AG10803 (cell line): ENCODE results near the gene LIPC.

ENCODE experiments used
- DNase-seq: peaks from one replicate; pipeline ENCODE4 v3.0.0; 2010; ENCODE audit warnings: low read depth
- H3K4me3 ChIP-seq: 2 replicates; pipeline ENCODE4 v1.5.1; 2011; ENCODE audit warnings: mild to moderate bottlenecking, low read length, control low read depth
- TF ChIP-seq, protein P1 (sequence below): conservative IDR thresholded peaks from 2 replicates; pipeline ENCODE4 v1.5.1; 2011; ENCODE audit warnings: mild to moderate bottlenecking, low read length, control low read depth, inconsistent platforms

The LIPC gene

DNA sequence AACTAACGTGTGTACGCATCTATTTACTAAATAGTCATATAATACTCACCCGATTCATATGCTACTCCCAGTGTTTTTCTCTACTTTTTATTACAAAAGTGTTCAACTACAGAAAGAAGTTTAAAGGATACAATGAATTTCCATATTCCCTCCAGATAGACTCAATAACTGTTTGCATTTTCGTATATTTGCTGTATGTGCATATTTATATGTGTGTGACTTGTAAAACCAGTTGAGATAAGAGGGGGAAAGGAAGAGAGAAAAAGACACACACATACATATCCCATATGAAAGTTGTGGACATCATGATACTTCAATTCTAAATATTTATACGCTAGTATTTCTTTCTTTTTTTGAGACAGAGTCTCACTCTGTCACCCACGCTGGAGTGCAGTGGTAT lies 14.1 kb downstream of the LIPC start:
- H3K4me3 ChIP-seq: no peak overlapping the region
- DNase-seq: no peak
- TF ChIP-seq, protein P1, sequence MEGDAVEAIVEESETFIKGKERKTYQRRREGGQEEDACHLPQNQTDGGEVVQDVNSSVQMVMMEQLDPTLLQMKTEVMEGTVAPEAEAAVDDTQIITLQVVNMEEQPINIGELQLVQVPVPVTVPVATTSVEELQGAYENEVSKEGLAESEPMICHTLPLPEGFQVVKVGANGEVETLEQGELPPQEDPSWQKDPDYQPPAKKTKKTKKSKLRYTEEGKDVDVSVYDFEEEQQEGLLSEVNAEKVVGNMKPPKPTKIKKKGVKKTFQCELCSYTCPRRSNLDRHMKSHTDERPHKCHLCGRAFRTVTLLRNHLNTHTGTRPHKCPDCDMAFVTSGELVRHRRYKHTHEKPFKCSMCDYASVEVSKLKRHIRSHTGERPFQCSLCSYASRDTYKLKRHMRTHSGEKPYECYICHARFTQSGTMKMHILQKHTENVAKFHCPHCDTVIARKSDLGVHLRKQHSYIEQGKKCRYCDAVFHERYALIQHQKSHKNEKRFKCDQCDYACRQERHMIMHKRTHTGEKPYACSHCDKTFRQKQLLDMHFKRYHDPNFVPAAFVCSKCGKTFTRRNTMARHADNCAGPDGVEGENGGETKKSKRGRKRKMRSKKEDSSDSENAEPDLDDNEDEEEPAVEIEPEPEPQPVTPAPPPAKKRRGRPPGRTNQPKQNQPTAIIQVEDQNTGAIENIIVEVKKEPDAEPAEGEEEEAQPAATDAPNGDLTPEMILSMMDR: no peak

DNA sequence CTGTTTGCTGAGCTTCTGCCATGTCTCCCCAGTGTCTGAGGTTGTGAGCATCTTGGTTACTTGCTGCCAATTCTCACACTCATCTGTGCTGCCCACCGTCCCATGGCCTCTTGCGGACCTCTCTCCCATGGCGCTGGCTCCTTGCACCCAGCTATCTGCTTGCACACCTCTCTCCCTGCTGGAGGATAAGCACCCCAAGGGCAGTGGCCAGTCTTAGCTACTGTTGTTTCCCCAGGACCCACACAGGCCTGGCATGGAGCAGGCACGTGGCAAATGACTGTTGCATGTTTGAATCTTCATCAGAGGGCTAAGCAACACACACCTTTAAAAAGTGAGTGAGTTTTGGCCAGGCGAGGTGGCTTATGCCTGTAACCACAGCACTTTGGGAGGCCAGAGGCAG lies 14.7 kb downstream of the LIPC start:
- TF ChIP-seq, protein P1: no peak
- no peak for DNase-seq
- H3K4me3 ChIP-seq: no peak overlapping the region

GRCh38 chr15:58447271-58448010 lies 15.7 kb downstream of the LIPC start:
- peak; percentile 92 for DNase-seq

GRCh38 chr15:58448331-58448730 lies 16.5 kb downstream of the LIPC start:
- no peak overlapping the region for H3K4me3 ChIP-seq
- no peak for DNase-seq
- TF ChIP-seq, protein P1: no peak

More at GRCh38 chr15:58447271-58448010, 15.7 kb downstream of the LIPC start:
- H3K4me3 ChIP-seq: no peak overlapping the region
- TF ChIP-seq, protein P1: no peak

DNA sequence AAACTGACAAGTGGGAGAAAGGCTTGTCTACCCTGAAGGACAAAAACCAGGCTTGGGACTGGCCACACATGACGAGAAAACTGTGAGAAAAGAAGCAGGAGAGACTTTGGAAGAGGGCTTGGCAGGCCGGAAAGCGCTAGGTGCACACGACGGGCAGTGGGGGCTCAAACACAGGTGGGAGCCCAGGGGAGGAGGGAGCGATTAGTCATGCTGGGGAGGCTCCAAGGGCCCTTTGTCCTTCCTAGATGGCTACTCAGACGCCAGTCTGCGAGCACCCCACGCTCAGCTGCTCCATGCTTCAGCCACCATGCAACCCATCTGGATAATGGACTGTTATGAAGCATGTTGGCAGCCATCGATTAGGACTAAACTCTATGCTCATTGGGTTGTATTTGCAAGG lies 17.1 kb downstream of the LIPC start:
- no peak overlapping the region for H3K4me3 ChIP-seq
- TF ChIP-seq, protein P1: no peak
- DNase-seq: no peak

DNA sequence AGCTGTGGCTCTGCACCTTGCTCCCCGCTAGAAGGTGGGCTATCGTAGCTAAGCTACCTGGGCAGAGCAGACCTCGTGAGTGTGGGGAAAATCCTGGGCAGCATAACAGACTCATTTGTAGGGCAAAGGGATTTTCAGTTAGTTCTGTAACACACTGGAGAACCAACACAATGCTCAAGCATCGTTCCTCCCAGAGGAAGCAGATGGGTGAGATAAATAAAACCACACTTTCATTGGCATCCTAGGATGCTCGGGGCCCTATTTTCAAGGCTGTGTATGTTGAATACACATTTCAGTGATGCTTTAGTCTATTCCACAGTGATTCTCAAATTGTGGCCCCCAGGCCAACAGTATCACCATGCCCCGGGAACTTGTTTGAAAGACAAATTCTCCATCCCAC lies 20.0 kb downstream of the LIPC start:
- no peak for DNase-seq
- TF ChIP-seq, protein P1: no peak
- H3K4me3 ChIP-seq: no peak overlapping the region

- TF ChIP-seq, protein P1: no peak
These were observed 21.0 kb downstream of the LIPC start for GRCh38 chr15:58452775-58453174.

More at GRCh38 chr15:58452775-58453174, 21.0 kb downstream of the LIPC start:
- no peak for DNase-seq
- H3K4me3 ChIP-seq: no peak overlapping the region
